GM19455 (cell line): ENCODE measurements around the gene TTLL11.

Experiments
- ATAC-seq: cut with Tn5 transposase; IDR thresholded peaks from one replicate; pipeline ENCODE4 v1.9.1; 2021; ENCODE audit not compliant: unreplicated experiment

Gene TTLL11

GRCh38 chr9:121944711-121945191 is 148.4 kb downstream of the TTLL11 start:
- no peak for ATAC-seq

GRCh38 chr9:121943463-121943862 is 149.6 kb downstream of the TTLL11 start:
- no peak for ATAC-seq

- no peak for ATAC-seq
Measured at GRCh38 chr9:121942866-121943382, 150.2 kb downstream of the TTLL11 start.

- no peak for ATAC-seq
Measured at GRCh38 chr9:121942313-121942712, 150.8 kb downstream of the TTLL11 start.

GRCh38 chr9:121939643-121940042 is 153.5 kb downstream of the TTLL11 start:
- ATAC-seq = no peak

- no peak for ATAC-seq
Measured at GRCh38 chr9:121938621-121939020, 154.5 kb downstream of the TTLL11 start.

- ATAC-seq = no peak
Measured at GRCh38 chr9:121937240-121937639, 155.9 kb downstream of the TTLL11 start.

- ATAC-seq = no peak
Measured at GRCh38 chr9:121935739-121936138, 157.4 kb downstream of the TTLL11 start.

GRCh38 chr9:121930956-121931355 is 162.2 kb downstream of the TTLL11 start:
- ATAC-seq = no peak

GRCh38 chr9:121929893-121930875 is 162.9 kb downstream of the TTLL11 start:
- no peak for ATAC-seq

- ATAC-seq = no peak
Measured at GRCh38 chr9:121927636-121928035, 165.5 kb downstream of the TTLL11 start.

- ATAC-seq = no peak
Measured at GRCh38 chr9:121927081-121927480, 166.0 kb downstream of the TTLL11 start.

- ATAC-seq = no peak
Measured at GRCh38 chr9:121926351-121926801, 166.7 kb downstream of the TTLL11 start.

GRCh38 chr9:121925935-121926334 is 167.2 kb downstream of the TTLL11 start:
- no peak for ATAC-seq

GRCh38 chr9:121924700-121925099 is 168.4 kb downstream of the TTLL11 start:
- no peak for ATAC-seq

- no peak for ATAC-seq
Measured at GRCh38 chr9:121921444-121921843, 171.7 kb downstream of the TTLL11 start.

- ATAC-seq = no peak
Measured at GRCh38 chr9:121917375-121918335, 175.5 kb downstream of the TTLL11 start.

- no peak for ATAC-seq
Measured at GRCh38 chr9:121915304-121915625, 177.8 kb downstream of the TTLL11 start.

- no peak for ATAC-seq
Measured at GRCh38 chr9:121914604-121915303, 178.4 kb downstream of the TTLL11 start.

- no peak for ATAC-seq
Measured at GRCh38 chr9:121914017-121914595, 179.0 kb downstream of the TTLL11 start.
